Activated T-helper 1 cell treated with anti-CD3 and anti-CD28 coated beads, Interleukin-12 subunit alpha, Interleukin-12 subunit beta, Interleukin-2, Interleukin-4 antibody, amounts not matched to agents 30 ng/mL and 10 ng/mL and 1 ng/mL, durations not matched to agents 14 hours and 24 hours and 36 hours (primary cell): ENCODE results near the gene PPP2R5C. TPM values are rescaled to one million over a fixed set of nuclear protein-coding genes. Genes with fewer than 3 reads are reported as not detected.

Source experiments
- DNase-seq: peaks from one replicate; pipeline ENCODE4 v3.0.0; 2021; ENCODE audit warnings: low spot score
- H3K27ac Mint-ChIP-seq: one replicate; pipeline ENCODE4 v1.8.0; 2021; ENCODE audit warnings: mild to moderate bottlenecking, mixed read lengths
- H3K27me3 Mint-ChIP-seq: one replicate; pipeline ENCODE4 v1.8.0; 2022; ENCODE audit warnings: mild to moderate bottlenecking, moderate library complexity, mixed read lengths; ENCODE audit not compliant: insufficient read depth
- H3K36me3 Mint-ChIP-seq: one replicate; pipeline ENCODE4 v1.8.0; 2021; ENCODE audit warnings: low read depth, mixed read lengths
- H3K4me1 Mint-ChIP-seq: one replicate; pipeline ENCODE4 v1.8.0; 2021; ENCODE audit warnings: low read depth, mixed read lengths
- H3K4me3 Mint-ChIP-seq: one replicate; pipeline ENCODE4 v1.8.0; 2021; ENCODE audit warnings: mild to moderate bottlenecking, moderate library complexity, mixed read lengths
- H3K9me3 Mint-ChIP-seq: one replicate; pipeline ENCODE4 v1.8.0; 2021; ENCODE audit warnings: mixed read lengths
- intact Hi-C: fragments of 100-400 bp; cut with micrococcal nuclease; formaldehyde crosslinking; loops from one replicate; pipeline ENCODE4 v1.15.1; 2024
- total RNA-seq: library from RNA; stranded (reverse); gene quantifications from 2 replicates; pipeline ENCODE4 v1.2.3, GENCODE V29; 2022

Gene PPP2R5C
- total RNA-seq, 1 donor from 2014 or later: 157 TPM

GRCh38 chr14:101838476-101838875 lies 77.0 kb downstream of the PPP2R5C start:
- peaks cover 15% of the 10 kb centered on the region for H3K36me3 Mint-ChIP-seq
- intact Hi-C loops: loop anchor here (2.0 kb wide), 1 partner anchor 14 kb away; no protein-coding TSS in a partner anchor
- no peaks in the 10 kb centered on the region for H3K27me3 Mint-ChIP-seq
- H3K27ac Mint-ChIP-seq: peak overlapping the region; percentile 72
- DNase-seq: no peak
- H3K9me3 Mint-ChIP-seq: no peaks in the 10 kb centered on the region
- peaks cover 70% of the 10 kb centered on the region for H3K4me1 Mint-ChIP-seq
- H3K4me3 Mint-ChIP-seq: no peak overlapping the region

DNA sequence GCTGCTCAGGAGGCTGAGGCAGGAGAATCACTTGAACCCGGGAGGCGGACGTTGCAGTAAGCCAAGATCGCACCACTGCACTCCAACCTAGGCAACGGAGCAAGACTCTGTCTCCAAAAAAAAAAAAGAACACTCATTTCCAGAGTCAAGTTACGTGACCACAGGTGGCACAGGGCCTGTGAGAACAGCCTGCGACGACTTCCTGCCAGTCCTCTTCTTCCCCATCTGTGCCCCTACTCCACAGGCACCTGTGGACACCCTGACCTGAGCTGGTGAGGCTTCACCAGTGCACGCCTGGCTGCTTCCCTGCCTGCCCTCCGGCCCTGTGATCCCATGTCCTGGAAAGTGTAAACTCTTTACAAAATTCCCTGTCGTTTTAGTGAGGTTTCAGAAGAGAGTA lies 77.7 kb downstream of the PPP2R5C start:
- Mint-ChIP-seq H3K27me3 (no peaks in the 10 kb centered on the region), H3K9me3 (no peaks in the 10 kb centered on the region), H3K4me3 (peak overlapping the region; percentile 67), H3K27ac (peak overlapping the region; percentile 86), H3K4me1 (peaks cover 78% of the 10 kb centered on the region), H3K36me3 (peaks cover 18% of the 10 kb centered on the region)
- no peak for DNase-seq
- intact Hi-C loops: loop anchor here (2.0 kb wide), 1 partner anchor 14 kb away; no protein-coding TSS in a partner anchor

- peak overlapping the region; percentile 67 for H3K4me3 Mint-ChIP-seq
- peaks cover 18% of the 10 kb centered on the region for H3K36me3 Mint-ChIP-seq
- peak overlapping the region; percentile 86 for H3K27ac Mint-ChIP-seq
- H3K27me3 Mint-ChIP-seq: no peaks in the 10 kb centered on the region
- H3K9me3 Mint-ChIP-seq: no peaks in the 10 kb centered on the region
- no peak for DNase-seq
- peaks cover 82% of the 10 kb centered on the region for H3K4me1 Mint-ChIP-seq
- intact Hi-C loops: loop anchor here (2.0 to 5.0 kb wide), 2 partner anchors 15 to 38 kb away; no protein-coding TSS in a partner anchor
Observed at GRCh38 chr14:101839661-101840060, 78.2 kb downstream of the PPP2R5C start.

DNA sequence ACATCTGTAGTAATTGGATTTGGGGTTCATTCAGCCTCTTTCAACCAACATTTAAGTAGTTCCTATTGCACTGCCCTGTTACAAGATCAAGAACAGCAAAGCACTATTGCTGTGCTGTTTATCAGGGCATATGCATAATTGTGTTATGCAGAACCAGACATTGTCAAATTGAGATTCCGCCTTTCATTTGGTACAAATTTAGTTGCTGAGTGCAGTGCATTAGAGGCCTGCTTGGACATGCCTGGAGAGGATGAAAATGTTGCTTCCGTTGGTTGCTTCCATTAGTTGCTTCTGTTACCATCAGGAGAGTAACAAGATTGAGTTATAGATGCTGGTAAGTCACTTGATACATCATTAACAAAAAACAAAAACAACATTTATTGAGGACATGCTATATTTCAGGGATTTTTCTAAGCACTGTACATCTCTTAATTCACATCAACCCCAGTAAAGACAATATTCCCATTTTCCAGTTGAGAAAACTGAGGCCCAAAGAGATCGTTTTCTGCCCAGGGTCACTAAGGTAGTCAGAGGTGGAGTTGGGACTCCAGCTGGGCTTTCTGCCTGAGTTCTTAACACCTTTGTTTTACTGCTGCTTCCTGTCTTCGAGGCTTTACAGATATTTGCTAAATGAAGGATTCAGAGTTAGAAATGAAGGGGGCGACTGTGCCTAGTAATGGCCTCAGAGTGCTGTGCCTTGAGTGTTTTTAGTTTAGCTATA lies 79.3 kb downstream of the PPP2R5C start:
- H3K9me3 Mint-ChIP-seq: no peaks in the 10 kb centered on the region
- intact Hi-C loops: loop anchor here (5.0 kb wide), 1 partner anchor 36 kb away; no protein-coding TSS in a partner anchor
- peaks cover 18% of the 10 kb centered on the region for H3K36me3 Mint-ChIP-seq
- peak overlapping the region; percentile 62 for H3K27ac Mint-ChIP-seq
- no peak for DNase-seq
- peaks cover 85% of the 10 kb centered on the region for H3K4me1 Mint-ChIP-seq
- H3K27me3 Mint-ChIP-seq: no peaks in the 10 kb centered on the region
- no peak overlapping the region for H3K4me3 Mint-ChIP-seq

GRCh38 chr14:101843038-101843437 lies 81.5 kb downstream of the PPP2R5C start:
- Mint-ChIP-seq H3K9me3 (no peaks in the 10 kb centered on the region), H3K36me3 (peaks cover 15% of the 10 kb centered on the region), H3K27ac (peak overlapping the region; percentile 80), H3K4me3 (no peak overlapping the region), H3K27me3 (no peaks in the 10 kb centered on the region), H3K4me1 (peaks cover 82% of the 10 kb centered on the region)
- DNase-seq: no peak
- intact Hi-C loops: loop anchor here (1.0 to 5.0 kb wide), 3 partner anchors 34 to 136 kb away; no protein-coding TSS in a partner anchor

GRCh38 chr14:101843665-101844064 lies 82.2 kb downstream of the PPP2R5C start:
- peak; percentile 28 for DNase-seq
- Mint-ChIP-seq H3K4me1 (peaks cover 80% of the 10 kb centered on the region), H3K27ac (peak overlapping the region; percentile 80), H3K27me3 (no peaks in the 10 kb centered on the region), H3K36me3 (peaks cover 16% of the 10 kb centered on the region), H3K4me3 (no peak overlapping the region), H3K9me3 (no peaks in the 10 kb centered on the region)
- intact Hi-C loops: loop anchor here (1.0 to 5.0 kb wide), 3 partner anchors 34 to 136 kb away; no protein-coding TSS in a partner anchor

- peaks cover 18% of the 10 kb centered on the region for H3K36me3 Mint-ChIP-seq
- peaks cover 83% of the 10 kb centered on the region for H3K4me1 Mint-ChIP-seq
- H3K27me3 Mint-ChIP-seq: no peaks in the 10 kb centered on the region
- no peak overlapping the region for H3K27ac Mint-ChIP-seq
- H3K9me3 Mint-ChIP-seq: no peaks in the 10 kb centered on the region
- no peak overlapping the region for H3K4me3 Mint-ChIP-seq
- intact Hi-C loops: loop anchor here (5.0 kb wide), 1 partner anchor 33 kb away; no protein-coding TSS in a partner anchor
- DNase-seq: no peak
Observed at GRCh38 chr14:101844219-101844618, 82.7 kb downstream of the PPP2R5C start.

GRCh38 chr14:101844751-101845150 lies 83.2 kb downstream of the PPP2R5C start:
- intact Hi-C loops: loop anchor here (5.0 kb wide), 1 partner anchor 33 kb away; no protein-coding TSS in a partner anchor
- H3K9me3 Mint-ChIP-seq: no peaks in the 10 kb centered on the region
- DNase-seq: no peak
- H3K36me3 Mint-ChIP-seq: peaks cover 14% of the 10 kb centered on the region
- no peaks in the 10 kb centered on the region for H3K27me3 Mint-ChIP-seq
- peaks cover 83% of the 10 kb centered on the region for H3K4me1 Mint-ChIP-seq
- no peak overlapping the region for H3K4me3 Mint-ChIP-seq
- no peak overlapping the region for H3K27ac Mint-ChIP-seq

DNA sequence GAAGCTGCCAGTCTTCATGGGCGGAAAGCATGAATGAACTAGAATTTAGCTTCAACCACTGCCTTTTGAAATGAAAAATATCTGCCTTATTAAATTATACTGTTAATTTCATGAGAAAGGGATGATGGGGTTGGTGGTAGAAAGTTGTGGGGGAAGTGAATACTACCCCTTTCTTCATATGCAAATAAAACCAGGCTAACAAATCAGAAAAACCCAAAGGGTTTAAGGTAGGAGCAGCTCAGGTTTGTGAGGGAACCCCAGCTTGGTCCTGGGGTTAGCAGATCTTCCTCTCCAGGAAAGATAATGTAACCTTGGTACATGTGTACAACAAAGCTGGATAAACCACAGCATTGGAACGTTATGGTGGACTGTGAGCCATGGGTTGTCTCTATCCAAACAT lies 84.0 kb downstream of the PPP2R5C start:
- intact Hi-C loops: no loop called here
- no peaks in the 10 kb centered on the region for H3K27me3 Mint-ChIP-seq
- H3K9me3 Mint-ChIP-seq: no peaks in the 10 kb centered on the region
- H3K4me1 Mint-ChIP-seq: peaks cover 84% of the 10 kb centered on the region
- peaks cover 12% of the 10 kb centered on the region for H3K36me3 Mint-ChIP-seq
- DNase-seq: no peak
- H3K27ac Mint-ChIP-seq: peak overlapping the region; percentile 66
- H3K4me3 Mint-ChIP-seq: no peak overlapping the region

DNA sequence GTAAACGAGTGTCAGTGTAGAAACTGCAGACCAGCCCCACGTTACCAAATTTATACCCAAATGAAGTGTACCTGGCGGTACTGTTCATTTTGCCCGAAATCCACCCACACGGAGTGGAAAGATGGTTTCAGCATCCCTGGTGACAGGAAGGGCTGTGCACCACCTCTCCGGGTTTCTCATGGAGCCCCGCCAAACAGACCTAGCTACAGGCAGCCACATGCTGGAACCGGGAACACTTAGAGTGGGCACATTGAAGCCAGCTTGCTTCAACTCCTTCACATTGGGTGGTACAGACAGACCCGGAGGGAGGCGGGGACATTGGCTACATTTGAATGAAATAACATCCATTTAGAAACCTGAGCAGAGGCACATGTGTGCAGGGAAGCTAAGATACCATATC lies 84.4 kb downstream of the PPP2R5C start:
- H3K9me3 Mint-ChIP-seq: no peaks in the 10 kb centered on the region
- H3K4me3 Mint-ChIP-seq: no peak overlapping the region
- no peak for DNase-seq

GRCh38 chr14:101849125-101849524 lies 87.6 kb downstream of the PPP2R5C start:
- no peak for DNase-seq
- Mint-ChIP-seq H3K4me3 (no peak overlapping the region), H3K27ac (no peak overlapping the region), H3K9me3 (no peaks in the 10 kb centered on the region), H3K27me3 (no peaks in the 10 kb centered on the region), H3K36me3 (peaks cover 11% of the 10 kb centered on the region), H3K4me1 (peaks cover 83% of the 10 kb centered on the region)
- intact Hi-C loops: no loop called here

More for the DNA sequence above, 84.4 kb downstream of the PPP2R5C start:
- no peak overlapping the region for H3K27ac Mint-ChIP-seq
- H3K36me3 Mint-ChIP-seq: peaks cover 12% of the 10 kb centered on the region
- intact Hi-C loops: loop anchor here (1.0 kb wide), 1 partner anchor 10 kb away; no protein-coding TSS in a partner anchor
- H3K4me1 Mint-ChIP-seq: peaks cover 84% of the 10 kb centered on the region
- no peaks in the 10 kb centered on the region for H3K27me3 Mint-ChIP-seq

DNA sequence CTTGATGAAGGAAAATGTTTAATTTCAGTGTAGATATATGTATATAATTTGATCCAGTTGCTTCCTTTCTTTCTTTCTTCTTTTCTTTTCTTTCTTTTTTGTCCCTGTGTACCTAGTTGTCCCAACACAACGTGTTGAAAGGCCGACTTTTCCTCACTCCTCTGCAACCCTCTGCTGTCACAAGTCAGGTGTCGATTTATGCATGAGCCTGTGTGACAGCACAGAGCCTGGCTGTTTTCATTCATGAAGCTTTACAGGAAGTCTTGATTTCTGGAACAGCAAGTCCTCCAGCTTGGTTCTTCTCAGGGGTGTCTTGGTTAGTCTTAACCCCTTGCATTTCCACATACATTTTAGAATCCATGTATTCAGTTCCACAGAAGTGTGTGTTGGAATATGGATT lies 88.1 kb downstream of the PPP2R5C start:
- Mint-ChIP-seq H3K4me1 (peaks cover 83% of the 10 kb centered on the region), H3K4me3 (no peak overlapping the region), H3K36me3 (peaks cover 14% of the 10 kb centered on the region), H3K27ac (peak overlapping the region; percentile 69), H3K9me3 (no peaks in the 10 kb centered on the region), H3K27me3 (no peaks in the 10 kb centered on the region)
- DNase-seq: no peak
- intact Hi-C loops: no loop called here

DNA sequence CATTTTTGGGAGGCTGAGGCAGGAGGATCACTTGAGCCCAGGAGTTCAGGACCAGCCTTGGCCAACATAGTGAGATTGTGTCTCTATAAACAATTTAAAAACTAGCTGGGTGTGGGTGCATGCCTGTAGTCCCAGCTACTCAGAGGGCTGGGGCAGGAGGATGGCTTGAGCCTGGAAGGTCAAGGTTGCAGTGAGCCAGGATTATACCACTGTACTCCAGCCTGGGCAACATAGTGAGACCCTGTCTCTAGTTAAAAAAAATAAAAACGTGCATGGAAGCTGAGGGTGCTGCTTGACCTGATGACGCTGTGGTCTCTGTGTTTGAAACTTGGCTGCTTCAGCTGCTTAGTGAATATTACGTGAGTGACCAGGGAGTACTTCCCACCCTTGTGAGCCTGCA lies 89.7 kb downstream of the PPP2R5C start:
- Mint-ChIP-seq H3K27ac (no peak overlapping the region), H3K4me1 (peaks cover 84% of the 10 kb centered on the region), H3K27me3 (no peaks in the 10 kb centered on the region), H3K36me3 (peaks cover 14% of the 10 kb centered on the region), H3K9me3 (no peaks in the 10 kb centered on the region), H3K4me3 (no peak overlapping the region)
- no peak for DNase-seq
- intact Hi-C loops: no loop called here
